HG02885 (cell line): ENCODE measurements around the gene SOX2.

ENCODE experiments used
- ATAC-seq: cut with Tn5 transposase; IDR thresholded peaks from one replicate; pipeline ENCODE4 v1.9.1; 2021; ENCODE audit warnings: mild to moderate bottlenecking; ENCODE audit not compliant: unreplicated experiment, poor library complexity

Gene SOX2

GRCh38 chr3:181721046-181721875 is 9.5 kb downstream of the SOX2 start:
- no peak for ATAC-seq

GRCh38 chr3:181722156-181722555 is 10.4 kb downstream of the SOX2 start:
- ATAC-seq = no peak

GRCh38 chr3:181722766-181723425 is 11.2 kb downstream of the SOX2 start:
- no peak for ATAC-seq

GRCh38 chr3:181723625-181724191 is 12.0 kb downstream of the SOX2 start:
- ATAC-seq = no peak

- no peak for ATAC-seq
Measured at GRCh38 chr3:181724192-181724965, 12.7 kb downstream of the SOX2 start.

- no peak for ATAC-seq
Measured at GRCh38 chr3:181725131-181725731, 13.5 kb downstream of the SOX2 start.

GRCh38 chr3:181725830-181726229 is 14.1 kb downstream of the SOX2 start:
- ATAC-seq = no peak

GRCh38 chr3:181726351-181727330 is 14.9 kb downstream of the SOX2 start:
- no peak for ATAC-seq

- no peak for ATAC-seq
Measured at GRCh38 chr3:181727341-181728032, 15.8 kb downstream of the SOX2 start.

- no peak for ATAC-seq
Measured at GRCh38 chr3:181728470-181729340, 17.0 kb downstream of the SOX2 start.

GRCh38 chr3:181729341-181729869 is 17.7 kb downstream of the SOX2 start:
- ATAC-seq = no peak

GRCh38 chr3:181730316-181730715 is 18.6 kb downstream of the SOX2 start:
- ATAC-seq = no peak

GRCh38 chr3:181730934-181731333 is 19.2 kb downstream of the SOX2 start:
- ATAC-seq = no peak

- no peak for ATAC-seq
Measured at GRCh38 chr3:181735911-181736310, 24.2 kb downstream of the SOX2 start.

- no peak for ATAC-seq
Measured at GRCh38 chr3:181738551-181738950, 26.8 kb downstream of the SOX2 start.

GRCh38 chr3:181739628-181740027 is 27.9 kb downstream of the SOX2 start:
- no peak for ATAC-seq

- no peak for ATAC-seq
Measured at GRCh38 chr3:181741417-181741816, 29.7 kb downstream of the SOX2 start.
